LHCN-M2 (cell line): ENCODE results near the gene NCOR1. TPM values are rescaled to one million over a fixed set of nuclear protein-coding genes. Genes with fewer than 3 reads are reported as not detected.

Experiments
- DNase-seq: peaks from one replicate; pipeline ENCODE4 v3.0.0-alpha.2; 2012; ENCODE audit warnings: low read depth
- total RNA-seq: library from RNA; depleted of rRNA; stranded (reverse); fragments of >200 nt; gene quantifications from 2 replicates; pipeline ENCODE4 v1.2.3, GENCODE V29; 2014

Gene NCOR1
- total RNA-seq, 1 experiment from 2014 or later: 65.4 TPM

- no peak for DNase-seq
These were observed 181.5 kb downstream of the NCOR1 start for GRCh38 chr17:16033729-16034349.

GRCh38 chr17:16027708-16028584 lies 187.4 kb downstream of the NCOR1 start:
- DNase-seq: peak; percentile 91

GRCh38 chr17:16026895-16027294 lies 188.4 kb downstream of the NCOR1 start:
- DNase-seq: no peak

DNA sequence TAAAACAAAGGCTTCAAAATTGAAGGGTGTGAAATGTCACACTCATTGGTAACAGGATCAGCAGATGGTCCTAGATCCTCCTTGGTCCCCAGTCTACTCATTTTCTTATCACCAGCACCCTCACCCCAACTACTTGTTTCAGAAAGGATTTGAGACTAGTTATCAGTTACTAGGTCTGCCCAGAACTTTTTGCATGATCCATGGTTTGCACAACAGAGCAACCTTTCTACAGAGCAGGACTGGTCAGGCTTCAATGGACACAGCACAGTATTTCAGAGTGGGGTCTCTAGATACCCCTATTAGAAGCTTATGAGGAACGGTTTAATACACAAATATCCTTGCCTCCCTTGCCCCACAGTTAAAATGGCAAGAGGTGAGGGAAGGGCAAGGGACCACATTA lies 190.1 kb downstream of the NCOR1 start:
- DNase-seq: no peak

GRCh38 chr17:16023881-16024280 lies 191.5 kb downstream of the NCOR1 start:
- no peak for DNase-seq

DNA sequence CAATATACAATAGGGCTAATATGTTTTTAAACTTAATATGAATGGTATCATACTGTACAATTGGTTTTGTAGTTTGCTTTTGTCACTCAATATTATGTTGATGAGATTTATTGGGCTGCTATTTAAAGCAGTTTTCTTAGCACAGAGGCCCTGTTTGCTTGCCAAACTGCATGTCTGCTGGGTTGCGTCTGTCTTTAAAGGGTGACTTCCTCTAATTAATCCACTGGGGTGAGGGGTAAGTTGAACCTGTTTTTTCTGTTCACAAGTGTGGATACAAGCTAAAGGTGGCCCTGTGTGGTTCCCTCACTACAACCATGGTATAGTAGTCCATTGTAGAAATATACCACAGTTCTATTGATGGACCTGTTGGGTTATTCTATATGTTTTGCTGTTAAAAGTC lies 196.0 kb downstream of the NCOR1 start:
- DNase-seq: no peak

DNA sequence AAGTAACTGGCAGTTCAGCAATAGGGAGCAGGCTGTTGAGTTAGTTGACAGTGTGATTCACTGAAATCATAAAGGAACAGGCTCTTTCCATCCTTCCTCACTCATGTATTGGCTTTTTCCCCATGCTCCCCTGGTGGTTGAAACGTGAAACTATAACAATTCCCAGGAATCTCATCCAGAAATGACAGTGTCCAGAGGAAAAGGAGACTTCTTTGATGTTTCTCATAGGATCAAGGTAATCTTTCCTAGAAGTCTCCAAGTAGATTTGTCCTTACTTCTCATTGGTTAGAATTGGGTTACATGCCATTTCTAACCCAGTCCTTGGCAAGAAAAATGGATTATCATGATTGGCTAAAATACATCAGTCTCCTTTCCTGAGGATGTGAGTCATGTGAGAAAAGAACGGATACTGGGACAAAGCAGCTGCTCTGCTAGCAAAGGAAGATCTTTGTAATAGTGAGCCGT lies 201.4 kb downstream of the NCOR1 start:
- DNase-seq: peak; percentile 93

GRCh38 chr17:16007439-16007838 lies 207.9 kb downstream of the NCOR1 start:
- DNase-seq: peak; percentile 43

DNA sequence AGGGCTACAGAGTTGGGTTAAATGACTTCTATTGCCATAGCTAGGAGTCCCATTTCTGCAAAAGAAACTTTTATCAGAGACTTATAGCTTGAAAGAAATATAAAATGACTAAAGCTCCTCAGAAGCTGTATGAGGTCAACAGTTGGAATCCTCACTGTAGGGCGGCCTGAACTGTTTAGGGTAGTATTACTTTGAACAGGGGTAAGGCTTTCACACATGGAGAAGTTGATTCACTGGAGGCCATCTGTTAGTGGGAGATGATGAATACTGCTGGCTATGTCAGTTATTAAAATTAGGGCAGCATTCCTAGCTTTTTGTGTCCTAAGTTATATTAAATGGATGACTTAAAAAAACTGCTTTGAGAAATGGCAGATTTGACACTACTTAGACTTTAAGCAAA lies 209.7 kb downstream of the NCOR1 start:
- peak; percentile 48 for DNase-seq

- no peak for DNase-seq
These were observed 211.5 kb downstream of the NCOR1 start for GRCh38 chr17:16003841-16004240.

- no peak for DNase-seq
These were observed 212.6 kb downstream of the NCOR1 start for GRCh38 chr17:16002708-16003260.

DNA sequence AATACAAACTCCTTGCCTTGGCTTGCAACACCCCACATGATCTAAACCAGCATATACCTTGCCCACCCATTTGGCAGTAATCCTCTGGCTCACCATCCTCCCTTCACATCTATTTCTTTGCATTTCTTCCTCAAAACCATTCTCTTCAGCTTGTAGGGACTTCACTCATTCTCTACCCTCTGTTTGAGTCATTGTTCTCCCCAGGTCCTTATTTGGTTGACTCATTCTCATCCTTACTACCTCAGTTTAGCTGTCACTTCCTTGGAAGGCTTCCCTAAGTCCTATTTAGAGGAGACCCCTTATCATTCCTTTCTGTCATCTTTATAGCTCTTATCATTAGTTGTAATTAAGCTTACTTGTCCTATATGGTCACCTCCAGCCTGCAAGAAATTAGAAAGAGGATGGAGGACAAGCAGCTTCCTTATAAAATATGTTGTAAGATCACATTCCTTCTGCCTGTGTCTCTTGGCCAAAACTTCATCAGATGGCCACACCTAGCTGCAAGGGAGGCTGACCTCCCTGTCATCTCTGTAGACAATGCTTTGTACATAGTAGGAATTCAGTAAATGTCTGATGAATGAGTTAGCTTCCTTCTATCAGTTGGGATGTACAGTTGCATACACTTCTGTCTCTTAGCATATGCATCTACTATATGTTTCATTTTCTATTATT lies 214.0 kb downstream of the NCOR1 start:
- no peak for DNase-seq

GRCh38 chr17:15999974-16000827 lies 215.1 kb downstream of the NCOR1 start:
- DNase-seq: peak; percentile 20

GRCh38 chr17:15999141-15999973 lies 216.0 kb downstream of the NCOR1 start, which contains the start of the genes TTC19 and ZSWIM7:
Gene TTC19 (plus strand): TSS chr17:15999824. CDS start chr17:15999849, 25 bp downstream.
Gene ZSWIM7 (minus strand): TSS chr17:15999704. CDS start chr17:15999594, 110 bp downstream.
- DNase-seq: peak; percentile 93

DNA sequence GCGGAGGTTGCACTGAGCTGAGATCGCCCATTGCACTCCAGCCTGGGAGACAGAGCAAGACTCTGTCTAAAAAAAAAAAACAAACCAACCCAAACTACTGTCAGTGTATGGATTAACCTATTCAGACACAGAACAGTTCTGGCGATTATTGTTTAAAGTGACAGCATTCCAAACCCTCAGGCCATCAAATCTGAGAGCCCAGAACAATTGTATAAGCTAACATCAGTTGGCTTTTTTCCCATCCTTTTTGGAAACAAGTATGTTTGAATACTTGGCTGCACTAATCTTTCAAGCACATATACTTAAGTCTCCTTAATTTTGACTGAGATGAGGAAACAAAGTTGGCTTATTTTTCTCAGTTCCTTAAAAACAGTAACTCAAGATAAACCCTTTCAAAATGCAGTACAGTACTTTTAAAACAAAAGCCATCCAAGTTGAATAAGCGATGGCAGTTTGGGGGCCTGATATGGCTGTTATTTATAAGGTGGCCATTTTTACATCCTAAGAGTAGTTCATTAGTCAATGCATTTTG lies 217.2 kb downstream of the NCOR1 start:
- DNase-seq: no peak

- no peak for DNase-seq
These were observed 219.0 kb downstream of the NCOR1 start for GRCh38 chr17:15996322-15996721.

GRCh38 chr17:15981646-15982580 lies 233.4 kb downstream of the NCOR1 start:
- peak; percentile 56 for DNase-seq

- DNase-seq: no peak
These were observed 234.1 kb downstream of the NCOR1 start for GRCh38 chr17:15981208-15981607.
